ENCODE measurements around the gene PRRX2. TPM values are rescaled to one million over a fixed set of nuclear protein-coding genes. Genes with fewer than 3 reads are reported as not detected.
"Not testable (repeated sequence)": the region's sequence is repeated elsewhere in the genome, so short reads cannot be mapped to it uniquely, and the experiment has no call there.

PRRX2 gene
- polyA plus RNA-seq, 6 donors from 2014 or later = not detected

DNA sequence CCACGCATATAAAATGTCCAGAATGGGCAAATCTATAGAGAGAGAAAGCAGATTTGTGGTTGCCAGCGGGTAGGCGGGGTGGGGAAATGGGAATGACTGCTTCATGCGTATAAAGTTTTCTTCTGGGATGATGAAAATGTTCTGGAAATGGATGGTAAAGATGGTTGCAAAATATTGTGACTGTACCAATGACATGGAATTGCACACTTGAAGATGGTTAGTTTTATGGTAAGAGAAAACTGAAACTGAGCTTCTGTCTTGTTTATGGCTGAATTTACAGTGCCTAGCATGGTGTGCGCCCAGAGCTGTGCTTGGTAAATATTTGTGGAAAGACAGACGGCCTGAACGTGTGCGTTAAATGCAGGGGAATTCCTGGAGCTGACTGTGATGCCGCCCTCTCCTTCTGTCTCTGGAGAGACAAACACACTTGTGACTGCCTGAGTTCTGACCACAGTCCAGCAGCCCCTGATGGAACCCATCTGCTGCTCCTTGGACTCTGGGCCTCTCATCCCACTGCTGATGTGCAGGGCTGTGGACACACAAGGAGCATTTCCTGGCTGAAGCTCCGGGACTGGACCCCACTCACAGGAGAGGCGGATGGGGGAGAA lies 96.0 kb downstream of the PRRX2 start:
- no peak overlapping the region for H3K27ac Mint-ChIP-seq
- no peak for ATAC-seq (ENCODE audit: low read depth in 2 of 2)
- H3K4me1 Mint-ChIP-seq = peaks cover 7 to 13% (median 8%) of the 10 kb centered on the region in 3 donors

DNA sequence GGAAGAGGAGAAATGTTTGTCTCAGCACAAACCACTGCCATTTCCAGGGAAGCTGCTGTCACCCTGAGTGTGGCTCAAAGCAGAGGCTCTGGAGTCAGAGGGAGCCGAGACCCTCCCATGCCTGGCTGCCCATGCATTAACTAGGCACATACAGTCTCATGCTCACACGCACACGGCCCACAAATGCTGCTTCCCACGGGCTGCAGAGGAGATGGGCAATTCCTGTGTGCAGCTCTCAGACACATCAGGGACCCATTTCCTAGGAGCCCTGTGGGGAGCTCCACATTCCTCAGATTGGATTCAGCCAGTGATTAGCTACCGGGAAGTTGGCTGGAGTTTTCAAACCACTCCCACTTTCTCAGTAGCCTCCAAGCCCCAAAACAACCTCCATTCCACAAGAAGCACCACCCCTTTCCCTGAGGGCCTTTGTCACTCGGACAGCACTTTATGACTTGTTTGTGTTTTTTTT lies 96.5 kb downstream of the PRRX2 start:
- DNase-seq (no peak), ATAC-seq (ENCODE audit: low read depth in 2 of 2) (no peak)
- Mint-ChIP-seq H3K9me3 (no peaks in the 10 kb centered on the region), H3K27ac (no peak overlapping the region), H3K27me3 (peaks cover 17 to 43% (median 19%) of the 10 kb centered on the region in 3 donors), H3K4me3 (no peak overlapping the region), H3K36me3 (no peaks in the 10 kb centered on the region), H3K4me1 (peaks cover 5 to 12% (median 6%) of the 10 kb centered on the region in 3 donors)

More for the DNA sequence above, 96.0 kb downstream of the PRRX2 start:
- Mint-ChIP-seq H3K36me3 (no peaks in the 10 kb centered on the region), H3K9me3 (no peaks in the 10 kb centered on the region), H3K27me3 (peaks cover 19 to 43% (median 19%) of the 10 kb centered on the region in 3 donors), H3K4me3 (no peak overlapping the region)
- no peak for DNase-seq

DNA sequence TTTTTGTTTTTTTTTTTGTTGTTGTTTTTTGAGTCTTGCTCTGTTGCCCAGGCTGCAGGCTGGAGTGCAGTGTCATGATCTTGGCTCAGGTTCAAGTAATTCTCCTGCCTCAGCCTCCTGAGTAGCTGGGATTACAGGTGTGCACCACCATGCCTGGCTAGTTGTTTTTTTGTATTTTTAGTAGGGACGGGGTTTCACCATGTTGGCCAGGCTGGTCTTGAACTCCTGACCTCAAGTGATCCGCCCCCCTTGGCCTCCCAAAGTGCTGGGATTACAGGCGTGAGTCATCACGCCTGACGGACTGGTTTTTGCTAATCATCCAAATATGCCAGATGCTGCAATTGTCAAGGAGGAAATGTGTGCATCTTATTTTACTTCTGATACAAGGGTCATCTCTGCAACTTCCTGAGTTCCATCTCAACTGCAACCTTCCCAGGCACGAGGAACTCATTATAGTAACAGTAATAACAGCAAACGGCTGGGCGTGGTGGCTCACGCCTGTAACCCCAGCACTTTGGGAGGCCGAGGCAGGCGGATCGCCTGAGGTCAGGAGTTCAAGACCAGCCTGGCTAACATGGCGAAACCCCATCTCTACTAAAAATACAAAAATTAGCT lies 97.0 kb downstream of the PRRX2 start:
- not testable (repeated sequence) for H3K4me1 Mint-ChIP-seq; DNase-seq; H3K9me3 Mint-ChIP-seq; H3K27ac Mint-ChIP-seq; H3K36me3 Mint-ChIP-seq; ATAC-seq (ENCODE audit: low read depth in 2 of 2); H3K4me3 Mint-ChIP-seq
- peaks cover 15 to 43% (median 19%) of the 10 kb centered on the region in 3 donors for H3K27me3 Mint-ChIP-seq

DNA sequence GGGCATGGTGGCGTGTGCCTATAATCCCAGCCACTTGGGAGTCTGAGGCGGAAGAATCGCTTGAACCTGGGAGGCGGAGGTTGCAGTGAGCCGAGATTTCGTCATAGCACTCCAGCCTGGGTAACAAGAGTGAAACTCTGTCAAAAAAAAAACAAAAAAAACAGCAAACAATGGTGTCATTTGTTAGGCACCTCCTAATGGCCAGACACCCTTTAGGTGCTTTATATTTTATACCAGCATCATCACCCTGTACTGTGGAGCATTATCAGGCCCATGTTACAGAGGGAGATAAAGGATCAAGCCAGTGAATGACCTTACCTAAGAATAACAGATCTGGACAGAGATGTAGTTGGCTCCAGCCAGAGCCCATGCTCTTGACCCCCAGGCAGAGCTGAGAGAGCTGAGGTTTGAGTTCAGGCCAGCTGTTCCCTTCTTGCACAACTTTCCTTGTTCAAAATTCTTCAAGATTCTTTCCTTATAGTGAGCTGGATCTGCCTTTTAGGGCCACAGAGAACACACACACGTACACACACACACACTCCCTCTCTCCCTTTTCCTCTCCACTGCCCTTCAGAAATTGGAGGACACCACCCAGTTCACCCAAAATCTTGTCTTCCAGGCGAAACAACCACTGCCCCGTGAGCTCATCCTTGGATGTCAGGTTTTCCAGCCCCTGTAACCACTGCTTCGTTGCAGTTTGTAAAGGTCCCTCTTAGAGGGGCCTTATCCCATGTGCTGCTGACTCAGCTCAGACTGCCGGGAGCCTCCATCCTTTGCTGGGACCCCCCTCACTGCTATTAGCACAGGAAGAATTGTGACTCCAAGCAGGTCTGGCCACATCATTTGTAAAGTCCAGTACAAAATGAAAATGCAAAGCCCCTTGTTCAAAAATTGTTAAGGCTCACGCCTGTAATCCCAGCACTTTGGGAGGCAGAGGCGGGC lies 97.8 kb downstream of the PRRX2 start:
- Mint-ChIP-seq H3K4me1 (peaks cover under 1 to 3% (median 1%) of the 10 kb centered on the region in 3 donors), H3K9me3 (no peaks in the 10 kb centered on the region), H3K4me3 (no peak overlapping the region), H3K27ac (no peak overlapping the region), H3K27me3 (peaks cover 15 to 40% (median 17%) of the 10 kb centered on the region in 3 donors), H3K36me3 (no peaks in the 10 kb centered on the region)
- DNase-seq (no peak), ATAC-seq (ENCODE audit: low read depth in 2 of 2) (no peak)

DNA sequence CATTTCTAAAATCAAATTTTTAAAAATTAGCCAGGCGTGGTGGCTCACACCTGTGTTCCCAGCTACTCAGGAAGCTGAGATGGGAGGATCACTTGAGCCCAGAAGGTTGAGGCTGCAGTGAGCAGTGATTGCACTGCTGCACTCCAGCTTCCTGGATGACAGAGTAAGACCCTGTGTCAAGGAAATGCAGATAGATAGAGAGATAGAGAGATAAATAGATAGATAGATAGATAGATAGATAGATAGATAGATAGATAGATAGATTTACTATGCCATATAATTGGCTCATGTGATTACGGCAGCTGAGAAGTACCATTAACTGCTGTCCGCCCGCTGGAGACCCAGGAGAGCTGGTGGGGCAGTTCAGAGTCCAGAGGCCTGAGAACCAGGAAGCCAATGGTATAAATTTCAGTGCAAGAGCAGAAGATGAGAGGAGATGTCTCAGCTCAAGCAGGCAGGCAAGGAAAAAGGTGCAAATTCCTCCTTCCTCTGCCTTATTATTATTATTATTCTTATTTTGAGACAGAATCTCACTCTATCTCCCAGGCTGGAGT lies 100.4 kb downstream of the PRRX2 start:
- peaks cover 0 to 4% (median 0%) of the 10 kb centered on the region in 3 donors for H3K4me1 Mint-ChIP-seq
- H3K36me3 Mint-ChIP-seq = no peaks in the 10 kb centered on the region
- H3K9me3 Mint-ChIP-seq = no peaks in the 10 kb centered on the region
- H3K27ac Mint-ChIP-seq = no peak overlapping the region
- H3K4me3 Mint-ChIP-seq = no peak overlapping the region
- DNase-seq (no peak), ATAC-seq (ENCODE audit: low read depth in 2 of 2) (no peak)
- H3K27me3 Mint-ChIP-seq = peaks cover 8 to 34% (median 8%) of the 10 kb centered on the region in 3 donors

DNA sequence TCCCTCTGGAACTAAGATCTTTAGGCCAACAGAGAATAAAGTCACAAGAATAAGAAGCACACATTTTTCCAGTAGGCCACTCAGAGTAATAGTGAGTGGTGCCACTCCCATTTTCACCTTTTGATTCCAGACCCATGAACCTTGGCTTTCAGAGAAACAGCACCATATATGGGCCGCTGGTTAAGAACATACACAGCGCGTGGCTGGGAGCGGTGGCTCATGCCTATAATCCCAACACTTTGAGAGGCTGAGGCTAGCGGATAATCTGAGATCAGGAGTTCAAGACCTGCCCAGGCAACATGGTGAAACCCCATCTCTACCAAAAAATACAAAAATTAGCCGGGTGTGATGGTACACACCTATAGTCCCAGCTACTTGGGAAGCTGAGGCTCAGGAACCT lies 103.0 kb downstream of the PRRX2 start:
- no peak overlapping the region for H3K4me3 Mint-ChIP-seq
- no peak overlapping the region for H3K27ac Mint-ChIP-seq
- H3K36me3 Mint-ChIP-seq = no peaks in the 10 kb centered on the region
- H3K4me1 Mint-ChIP-seq = peaks cover 0 to 4% (median 0%) of the 10 kb centered on the region in 3 donors
- peaks cover 4 to 26% (median 8%) of the 10 kb centered on the region in 3 donors for H3K27me3 Mint-ChIP-seq
- DNase-seq (no peak), ATAC-seq (ENCODE audit: low read depth in 2 of 2) (no peak)
- no peaks in the 10 kb centered on the region for H3K9me3 Mint-ChIP-seq

DNA sequence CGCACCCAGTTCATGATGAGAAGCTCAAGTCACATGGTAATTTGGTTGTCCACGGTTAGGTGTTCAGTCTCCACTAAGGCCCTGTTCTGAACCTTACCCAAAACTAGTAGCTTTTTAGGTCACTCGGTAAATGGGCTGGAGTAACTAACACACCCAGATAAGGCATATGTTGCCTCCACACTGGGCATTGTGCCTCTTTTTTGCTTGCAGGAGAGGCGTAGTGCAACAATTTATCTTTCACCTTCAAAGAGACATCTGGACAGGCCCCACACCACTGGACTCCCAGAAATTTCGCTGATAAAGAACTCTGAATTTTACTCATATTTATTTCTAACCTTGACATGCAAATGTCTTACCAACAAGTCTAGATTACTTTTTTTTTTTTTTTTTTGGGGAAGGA lies 104.2 kb downstream of the PRRX2 start:
- no peaks in the 10 kb centered on the region for H3K36me3 Mint-ChIP-seq
- no peaks in the 10 kb centered on the region for H3K9me3 Mint-ChIP-seq
- ATAC-seq (ENCODE audit: low read depth in 2 of 2) (no peak), DNase-seq (no peak)
- H3K4me1 Mint-ChIP-seq = peaks cover 0 to 4% (median 0%) of the 10 kb centered on the region in 3 donors
- H3K27ac Mint-ChIP-seq = no peak overlapping the region
- peaks cover 11 to 35% (median 18%) of the 10 kb centered on the region in 3 donors for H3K27me3 Mint-ChIP-seq
- H3K4me3 Mint-ChIP-seq = no peak overlapping the region

DNA sequence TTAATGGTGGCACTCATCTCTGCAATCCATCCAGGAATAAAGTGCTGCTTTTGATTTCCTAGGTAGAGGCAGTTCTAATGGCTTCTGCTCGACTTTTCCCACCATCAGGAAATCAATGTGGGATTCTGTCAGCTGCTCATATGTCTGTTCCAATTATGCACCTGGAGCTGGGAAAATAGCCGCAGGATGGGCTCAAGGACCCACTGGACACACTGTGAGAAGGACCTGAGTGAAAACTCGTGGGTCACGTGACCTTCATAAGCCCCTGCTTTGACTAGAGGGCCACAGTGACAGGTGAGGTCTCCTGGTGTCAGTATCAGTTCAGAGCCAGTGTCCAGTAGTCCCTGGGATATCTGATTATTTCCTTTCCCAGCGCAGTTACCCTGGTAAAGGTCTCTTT lies 105.3 kb downstream of the PRRX2 start:
- H3K36me3 Mint-ChIP-seq = no peaks in the 10 kb centered on the region
- H3K9me3 Mint-ChIP-seq = no peaks in the 10 kb centered on the region
- DNase-seq = no peak
- peaks cover 0 to 4% (median 0%) of the 10 kb centered on the region in 3 donors for H3K4me1 Mint-ChIP-seq
- peaks cover 15 to 41% (median 25%) of the 10 kb centered on the region in 3 donors for H3K27me3 Mint-ChIP-seq
- no peak for ATAC-seq (ENCODE audit: low read depth in 2 of 2)
- no peak overlapping the region for H3K4me3 Mint-ChIP-seq
- H3K27ac Mint-ChIP-seq = peak overlapping the region in 1 of 6 donors; percentile 57

Other genes starting within 250 kb of the PRRX2 start
- gene C9orf50, start 44.5 kb upstream of the PRRX2 start, polyA plus RNA-seq (ENCODE audit: low read depth in 6 of 6) = not detected
- 10 to 100 TPM; 30.3 to 57.7 (median 35.4) TPM for gene NTMT1, start 39.5 kb upstream of the PRRX2 start, polyA plus RNA-seq (ENCODE audit: low read depth in 6 of 6)
- 10 to 100 TPM; 13.3 to 23.4 (median 16.5) TPM for gene ASB6, start 23.5 kb upstream of the PRRX2 start, polyA plus RNA-seq (ENCODE audit: low read depth in 6 of 6)
- not detected for gene PTGES, start 87.4 kb downstream of the PRRX2 start, polyA plus RNA-seq (ENCODE audit: low read depth in 6 of 6)
- 10 to 100 TPM in 4 of 6 donors, 1 to 10 TPM in 2; 8.2 to 26.0 (median 12.3) TPM for gene TOR1B, start 137.5 kb downstream of the PRRX2 start, polyA plus RNA-seq (ENCODE audit: low read depth in 6 of 6)
- gene TOR1A, start 158.5 kb downstream of the PRRX2 start, polyA plus RNA-seq (ENCODE audit: low read depth in 6 of 6) = 10 to 100 TPM; 47.1 to 70.0 (median 62.7) TPM
- gene C9orf78, start 169.6 kb downstream of the PRRX2 start, polyA plus RNA-seq (ENCODE audit: low read depth in 6 of 6) = 100 to 1,000 TPM; 100 to 148 (median 120) TPM
- 10 to 100 TPM; 12.7 to 23.9 (median 14.9) TPM for gene USP20, start 169.8 kb downstream of the PRRX2 start, polyA plus RNA-seq (ENCODE audit: low read depth in 6 of 6)

Data from naive B cell (primary cell).